Immature natural killer cell (primary cell): ENCODE data around the gene TNK2. TPM values are rescaled to one million over a fixed set of nuclear protein-coding genes. Genes with fewer than 3 reads are reported as not detected.
A peak's percentile ranks its signal among the peaks of the same experiment; 100 is the strongest.
"Not testable (repeated sequence)": the region's sequence is repeated elsewhere in the genome, so short reads cannot be mapped to it uniquely, and the experiment has no call there.

Experiments used
- DNase-seq, 3 donors: peaks; one replicate each; pipeline ENCODE4 v3.0.0; 2022; ENCODE audit warnings: mixed read lengths in 1 of 3
- H3K27ac Mint-ChIP-seq, 6 donors: one replicate each; pipeline ENCODE4 v1.8.0; 2020; ENCODE audit warnings: mixed read lengths in 6 of 6, mild to moderate bottlenecking in 5 of 6, inconsistent platforms in 4 of 6, moderate library complexity in 3 of 6
- H3K27me3 Mint-ChIP-seq, 3 donors: one replicate each; pipeline ENCODE4 v1.8.0; 2020 to 2021; ENCODE audit warnings: low read depth in 3 of 3, mild to moderate bottlenecking in 3 of 3, mixed read lengths in 3 of 3, moderate library complexity in 3 of 3, inconsistent platforms in 1 of 3
- H3K36me3 Mint-ChIP-seq, 3 donors: one replicate each; pipeline ENCODE4 v1.8.0; 2020; ENCODE audit warnings: mixed read lengths in 3 of 3, inconsistent platforms in 2 of 3, mild to moderate bottlenecking in 2 of 3
- H3K4me1 Mint-ChIP-seq, 2 donors: one replicate each; pipeline ENCODE4 v1.8.0; 2020; ENCODE audit warnings: inconsistent platforms in 2 of 2, mild to moderate bottlenecking in 2 of 2, mixed read lengths in 2 of 2, moderate library complexity in 1 of 2
- H3K4me3 Mint-ChIP-seq, 5 donors: one replicate each; pipeline ENCODE4 v1.8.0; 2020; ENCODE audit warnings: mild to moderate bottlenecking in 5 of 5, mixed read lengths in 5 of 5, inconsistent platforms in 3 of 5, moderate library complexity in 3 of 5
- H3K9me3 Mint-ChIP-seq, 6 donors: one replicate each; pipeline ENCODE4 v1.8.0; 2020; ENCODE audit warnings: mild to moderate bottlenecking in 6 of 6, mixed read lengths in 6 of 6, inconsistent platforms in 4 of 6, moderate library complexity in 3 of 6
- polyA plus RNA-seq, 3 donors: library from polyadenylated mRNA; unstranded; fragments of 300-500 nt; fragmentation: Illumina TruSeq; gene quantifications; one replicate each; pipeline ENCODE4 v1.2.3, GENCODE V29; 2021

TNK2 gene
- polyA plus RNA-seq, 3 donors from 2014 or later, result 1.4 to 4.9 (median 1.6) TPM

GRCh38 chr3:195872800-195873199 lies 35.6 kb downstream of the TNK2 start:
- peaks cover 0 to 7% (median 3%) of the 10 kb centered on the region in 3 donors for H3K36me3 Mint-ChIP-seq
- H3K27me3 Mint-ChIP-seq, result no peaks in the 10 kb centered on the region
- no peak overlapping the region for H3K27ac Mint-ChIP-seq
- H3K4me1 Mint-ChIP-seq, result peaks cover 0 to 3% of the 10 kb centered on the region in 2 donors
- no peak for DNase-seq
- no peak overlapping the region for H3K4me3 Mint-ChIP-seq
- H3K9me3 Mint-ChIP-seq, result no peaks in the 10 kb centered on the region

- peaks cover 0 to 3% of the 10 kb centered on the region in 2 donors for H3K4me1 Mint-ChIP-seq
- no peak overlapping the region for H3K4me3 Mint-ChIP-seq
- H3K36me3 Mint-ChIP-seq, result peaks cover 0 to 7% (median 3%) of the 10 kb centered on the region in 3 donors
- no peaks in the 10 kb centered on the region for H3K27me3 Mint-ChIP-seq
- no peak overlapping the region for H3K27ac Mint-ChIP-seq
- DNase-seq, result no peak
- H3K9me3 Mint-ChIP-seq, result no peaks in the 10 kb centered on the region
Observed at GRCh38 chr3:195872097-195872496, 36.3 kb downstream of the TNK2 start.

GRCh38 chr3:195871686-195872085 lies 36.7 kb downstream of the TNK2 start:
- H3K27me3 Mint-ChIP-seq, H3K4me3 Mint-ChIP-seq, H3K36me3 Mint-ChIP-seq, DNase-seq, H3K4me1 Mint-ChIP-seq, H3K27ac Mint-ChIP-seq, H3K9me3 Mint-ChIP-seq: not testable (repeated sequence)

GRCh38 chr3:195870937-195871336 lies 37.4 kb downstream of the TNK2 start:
- H3K27me3 Mint-ChIP-seq, result no peaks in the 10 kb centered on the region
- no peaks in the 10 kb centered on the region for H3K4me1 Mint-ChIP-seq
- H3K9me3 Mint-ChIP-seq, result no peaks in the 10 kb centered on the region
- peaks cover 0 to 4% (median 0%) of the 10 kb centered on the region in 3 donors for H3K36me3 Mint-ChIP-seq
- DNase-seq, result no peak
- no peak overlapping the region for H3K27ac Mint-ChIP-seq
- H3K4me3 Mint-ChIP-seq, result no peak overlapping the region

- no peak overlapping the region for H3K4me3 Mint-ChIP-seq
- peaks cover 0 to 2% (median under 1%) of the 10 kb centered on the region in 3 donors for H3K27me3 Mint-ChIP-seq
- no peaks in the 10 kb centered on the region for H3K9me3 Mint-ChIP-seq
- H3K36me3 Mint-ChIP-seq, result peaks cover 3 to 4% (median 4%) of the 10 kb centered on the region in 3 donors
- H3K4me1 Mint-ChIP-seq, result no peaks in the 10 kb centered on the region
- no peak for DNase-seq
- H3K27ac Mint-ChIP-seq, result no peak overlapping the region
Observed at GRCh38 chr3:195870442-195870841, 37.9 kb downstream of the TNK2 start.

GRCh38 chr3:195869413-195870001 lies 38.8 kb downstream of the TNK2 start:
- H3K36me3 Mint-ChIP-seq, result peaks cover 4 to 7% (median 5%) of the 10 kb centered on the region in 3 donors
- H3K27me3 Mint-ChIP-seq, result peaks cover 0 to 3% (median 2%) of the 10 kb centered on the region in 3 donors
- no peaks in the 10 kb centered on the region for H3K9me3 Mint-ChIP-seq
- no peak overlapping the region for H3K27ac Mint-ChIP-seq
- no peak for DNase-seq
- no peak overlapping the region for H3K4me3 Mint-ChIP-seq
- no peaks in the 10 kb centered on the region for H3K4me1 Mint-ChIP-seq

GRCh38 chr3:195868866-195869412 lies 39.4 kb downstream of the TNK2 start:
- H3K36me3 Mint-ChIP-seq, result peaks cover 4 to 7% (median 5%) of the 10 kb centered on the region in 3 donors
- no peak for DNase-seq
- peaks cover 0 to 4% (median 2%) of the 10 kb centered on the region in 3 donors for H3K27me3 Mint-ChIP-seq
- H3K9me3 Mint-ChIP-seq, result no peaks in the 10 kb centered on the region
- no peaks in the 10 kb centered on the region for H3K4me1 Mint-ChIP-seq
- H3K27ac Mint-ChIP-seq, result no peak overlapping the region
- H3K4me3 Mint-ChIP-seq, result no peak overlapping the region

GRCh38 chr3:195868336-195868865 lies 40.0 kb downstream of the TNK2 start:
- Mint-ChIP-seq H3K4me1 (no peaks in the 10 kb centered on the region), H3K27me3 (peaks cover 0 to 5% (median 2%) of the 10 kb centered on the region in 3 donors), H3K9me3 (no peaks in the 10 kb centered on the region), H3K36me3 (peaks cover 4 to 7% (median 5%) of the 10 kb centered on the region in 3 donors), H3K27ac (no peak overlapping the region), H3K4me3 (no peak overlapping the region)
- no peak for DNase-seq

- peaks cover 0 to 5% (median 2%) of the 10 kb centered on the region in 3 donors for H3K27me3 Mint-ChIP-seq
- H3K4me1 Mint-ChIP-seq, result peaks cover 0 to 1% of the 10 kb centered on the region in 2 donors
- H3K36me3 Mint-ChIP-seq, result peaks cover 4 to 9% (median 7%) of the 10 kb centered on the region in 3 donors
- H3K4me3 Mint-ChIP-seq, result no peak overlapping the region
- H3K27ac Mint-ChIP-seq, result no peak overlapping the region
- no peaks in the 10 kb centered on the region for H3K9me3 Mint-ChIP-seq
- DNase-seq, result no peak
Observed at GRCh38 chr3:195867631-195868335, 40.6 kb downstream of the TNK2 start.

GRCh38 chr3:195866686-195867511 lies 41.5 kb downstream of the TNK2 start:
- H3K27me3 Mint-ChIP-seq, result peaks cover 0 to 5% (median 2%) of the 10 kb centered on the region in 3 donors
- H3K4me1 Mint-ChIP-seq, result peaks cover 0 to 1% of the 10 kb centered on the region in 2 donors
- no peak overlapping the region for H3K27ac Mint-ChIP-seq
- no peaks in the 10 kb centered on the region for H3K9me3 Mint-ChIP-seq
- peaks cover 4 to 11% (median 7%) of the 10 kb centered on the region in 3 donors for H3K36me3 Mint-ChIP-seq
- H3K4me3 Mint-ChIP-seq, result no peak overlapping the region
- no peak for DNase-seq

- Mint-ChIP-seq H3K4me1 (peaks cover 0 to 1% of the 10 kb centered on the region in 2 donors), H3K36me3 (peaks cover 4 to 11% (median 7%) of the 10 kb centered on the region in 3 donors), H3K9me3 (no peaks in the 10 kb centered on the region), H3K27me3 (peaks cover 0 to 5% (median 2%) of the 10 kb centered on the region in 3 donors), H3K27ac (peak overlapping the region in 1 of 6 donors; percentile 1), H3K4me3 (no peak overlapping the region)
- DNase-seq, result no peak
Observed at GRCh38 chr3:195865752-195866151, 42.6 kb downstream of the TNK2 start.

- Mint-ChIP-seq H3K4me3 (no peak overlapping the region), H3K27me3 (peaks cover 0 to 5% (median 2%) of the 10 kb centered on the region in 3 donors), H3K27ac (peak overlapping the region in 4 of 6 donors; percentile 64 to 69 (median 66)), H3K36me3 (peaks cover 0 to 11% (median 7%) of the 10 kb centered on the region in 3 donors), H3K9me3 (no peaks in the 10 kb centered on the region), H3K4me1 (peaks cover 5 to 6% of the 10 kb centered on the region in 2 donors)
- DNase-seq, result peak; percentile 54 to 63 (median 59)
Observed at GRCh38 chr3:195863121-195864061, 45.0 kb downstream of the TNK2 start.
